LNCaP clone FGC (cell line): ENCODE measurements around the gene PPP2R5E.

Experiments
- DNase-seq: peaks from one replicate; pipeline ENCODE4 v3.0.0-alpha.2; 2011; ENCODE audit warnings: low read depth
- H3K4me3 ChIP-seq: 2 replicates; pipeline ENCODE4 v1.5.1; 2011; ENCODE audit warnings: mild to moderate bottlenecking, low read depth, low read length, control low read depth
- TF ChIP-seq, protein P1 (sequence below): IDR thresholded peaks from 2 replicates; pipeline ENCODE4 v1.5.1; 2012; ENCODE audit warnings: mild to moderate bottlenecking; ENCODE audit not compliant: control insufficient read depth, insufficient read depth; ENCODE audit errors: extremely low read depth

The PPP2R5E gene

DNA sequence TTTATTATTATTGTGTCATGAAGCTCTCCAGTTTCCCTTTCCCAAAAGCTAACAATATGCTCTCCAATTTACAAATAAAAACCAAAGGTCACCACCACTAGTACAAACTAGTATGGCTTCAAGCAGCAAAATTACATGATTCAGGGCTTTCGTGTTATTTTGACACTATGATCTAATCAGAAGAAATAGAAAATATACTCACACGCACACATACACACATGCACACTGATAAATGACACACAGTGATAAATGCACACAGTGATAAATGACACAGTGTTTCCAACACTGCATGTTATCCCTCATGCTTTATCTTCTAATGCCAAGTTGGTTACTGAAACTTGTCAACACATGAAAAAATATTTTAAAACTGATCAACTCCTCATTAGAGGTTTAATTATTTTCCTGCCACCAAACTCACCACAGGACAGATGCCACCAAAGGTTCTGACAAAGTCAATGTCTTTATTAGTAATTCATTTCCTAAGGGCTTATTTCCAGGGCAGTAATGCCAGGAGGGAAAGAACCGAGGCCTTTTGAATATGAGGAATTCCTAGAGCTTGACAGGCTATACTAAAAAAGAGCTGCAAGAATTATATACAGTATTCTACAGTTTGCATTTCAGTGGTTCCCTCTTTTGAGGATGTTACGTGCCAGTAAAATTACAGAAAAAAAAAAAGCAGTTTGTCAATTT is 82.4 kb downstream of the PPP2R5E start:
- TF ChIP-seq, protein P1, sequence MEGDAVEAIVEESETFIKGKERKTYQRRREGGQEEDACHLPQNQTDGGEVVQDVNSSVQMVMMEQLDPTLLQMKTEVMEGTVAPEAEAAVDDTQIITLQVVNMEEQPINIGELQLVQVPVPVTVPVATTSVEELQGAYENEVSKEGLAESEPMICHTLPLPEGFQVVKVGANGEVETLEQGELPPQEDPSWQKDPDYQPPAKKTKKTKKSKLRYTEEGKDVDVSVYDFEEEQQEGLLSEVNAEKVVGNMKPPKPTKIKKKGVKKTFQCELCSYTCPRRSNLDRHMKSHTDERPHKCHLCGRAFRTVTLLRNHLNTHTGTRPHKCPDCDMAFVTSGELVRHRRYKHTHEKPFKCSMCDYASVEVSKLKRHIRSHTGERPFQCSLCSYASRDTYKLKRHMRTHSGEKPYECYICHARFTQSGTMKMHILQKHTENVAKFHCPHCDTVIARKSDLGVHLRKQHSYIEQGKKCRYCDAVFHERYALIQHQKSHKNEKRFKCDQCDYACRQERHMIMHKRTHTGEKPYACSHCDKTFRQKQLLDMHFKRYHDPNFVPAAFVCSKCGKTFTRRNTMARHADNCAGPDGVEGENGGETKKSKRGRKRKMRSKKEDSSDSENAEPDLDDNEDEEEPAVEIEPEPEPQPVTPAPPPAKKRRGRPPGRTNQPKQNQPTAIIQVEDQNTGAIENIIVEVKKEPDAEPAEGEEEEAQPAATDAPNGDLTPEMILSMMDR: no peak
- H3K4me3 ChIP-seq: no peak overlapping the region
- no peak for DNase-seq

DNA sequence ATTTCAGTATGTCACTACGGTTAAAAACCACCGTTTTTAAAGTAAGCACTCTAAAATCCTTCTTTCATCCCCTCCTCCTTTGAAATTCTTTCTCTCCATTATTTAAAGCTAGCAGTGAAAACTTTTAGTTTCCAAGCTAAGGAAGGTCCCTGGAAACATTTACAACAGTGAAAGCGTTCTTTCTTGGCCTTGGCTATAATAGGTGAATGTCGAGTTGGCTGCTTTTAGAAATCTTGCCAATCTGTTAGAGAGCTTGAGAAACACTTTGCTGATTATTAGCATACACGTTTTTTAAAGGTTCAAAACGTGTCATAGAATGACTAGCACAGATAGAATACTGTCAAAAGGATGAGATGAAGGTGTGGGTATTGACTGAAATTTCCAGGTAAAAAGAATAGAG is 83.4 kb downstream of the PPP2R5E start:
- no peak for DNase-seq
- TF ChIP-seq, protein P1: no peak
- no peak overlapping the region for H3K4me3 ChIP-seq

DNA sequence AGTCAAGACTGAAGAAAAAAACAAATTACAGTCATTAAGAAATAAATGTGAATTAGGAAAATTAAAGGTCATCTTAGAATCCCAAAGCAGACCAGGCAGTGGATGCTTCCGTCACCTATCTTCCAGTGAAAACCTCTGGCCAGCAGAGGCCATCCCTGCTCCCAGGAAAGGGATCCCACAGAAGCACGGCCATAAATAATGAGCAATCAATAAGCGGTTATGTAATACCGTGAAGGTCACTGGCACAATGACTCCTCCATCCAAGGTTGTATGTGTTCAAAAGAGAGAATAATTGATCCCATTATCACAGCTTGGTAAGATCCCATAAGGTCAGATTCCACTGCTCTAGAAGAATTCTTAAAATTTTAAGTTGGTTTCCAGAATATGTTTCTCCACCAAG is 85.7 kb downstream of the PPP2R5E start:
- TF ChIP-seq, protein P1: 0 out of 2 replicates have a peak, but pooled peaks have one; percentile 3
- no peak overlapping the region for H3K4me3 ChIP-seq
- no peak for DNase-seq

DNA sequence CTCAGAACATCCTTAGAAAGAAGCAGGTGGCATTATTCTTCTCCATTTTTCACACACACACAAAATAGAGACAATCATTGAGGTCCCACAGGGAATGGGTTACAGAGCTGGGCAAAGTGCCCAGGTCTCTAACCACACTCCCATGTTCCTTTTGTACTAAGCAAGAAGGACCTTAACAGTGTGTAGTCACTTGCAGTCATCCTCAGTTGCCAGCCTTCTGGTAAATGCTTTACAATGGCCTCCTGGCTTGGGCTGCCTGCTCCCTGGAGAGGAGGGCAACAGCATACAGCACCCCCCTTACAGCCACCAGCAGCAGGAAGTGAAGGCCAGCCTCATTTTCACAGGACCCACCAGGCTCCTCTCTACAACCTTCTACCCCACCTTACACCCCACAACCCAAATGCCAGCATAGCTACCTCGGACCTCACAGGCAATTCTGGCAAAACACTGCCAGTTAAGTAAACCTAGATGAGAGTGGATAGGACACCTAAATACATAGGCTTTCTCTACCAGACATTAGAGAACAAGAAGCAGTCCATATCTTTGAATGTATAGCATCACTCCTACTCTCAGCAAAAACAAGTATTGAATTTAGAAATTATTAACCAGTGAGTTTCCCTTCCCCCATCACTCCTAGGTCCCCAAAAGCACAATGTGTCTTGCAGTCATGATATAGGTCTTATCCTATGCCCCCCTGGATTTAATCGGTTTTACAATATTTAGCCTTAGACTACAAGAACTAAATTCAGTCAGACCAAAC is 88.1 kb downstream of the PPP2R5E start:
- no peak overlapping the region for H3K4me3 ChIP-seq
- DNase-seq: no peak
- TF ChIP-seq, protein P1: no peak

DNA sequence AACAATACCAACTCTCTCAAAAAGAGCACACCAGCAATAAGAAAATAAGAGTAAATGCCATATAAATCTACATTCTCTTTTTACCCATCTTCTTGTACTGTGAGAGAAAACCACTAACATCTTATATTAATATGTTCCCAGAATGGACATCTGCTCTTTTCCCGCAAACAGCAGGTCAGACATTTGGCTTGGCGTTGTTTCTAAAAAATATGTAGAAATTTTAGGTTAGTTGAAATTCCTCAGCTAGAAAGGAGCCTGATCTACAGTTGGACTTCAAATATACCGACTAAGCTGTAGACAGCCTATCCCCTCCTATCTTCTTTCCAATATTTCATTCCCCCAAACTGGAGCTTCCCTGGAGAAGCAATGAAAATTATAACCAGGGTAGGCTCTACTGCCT is 88.7 kb downstream of the PPP2R5E start:
- no peak for DNase-seq
- no peak overlapping the region for H3K4me3 ChIP-seq
- TF ChIP-seq, protein P1: no peak

DNA sequence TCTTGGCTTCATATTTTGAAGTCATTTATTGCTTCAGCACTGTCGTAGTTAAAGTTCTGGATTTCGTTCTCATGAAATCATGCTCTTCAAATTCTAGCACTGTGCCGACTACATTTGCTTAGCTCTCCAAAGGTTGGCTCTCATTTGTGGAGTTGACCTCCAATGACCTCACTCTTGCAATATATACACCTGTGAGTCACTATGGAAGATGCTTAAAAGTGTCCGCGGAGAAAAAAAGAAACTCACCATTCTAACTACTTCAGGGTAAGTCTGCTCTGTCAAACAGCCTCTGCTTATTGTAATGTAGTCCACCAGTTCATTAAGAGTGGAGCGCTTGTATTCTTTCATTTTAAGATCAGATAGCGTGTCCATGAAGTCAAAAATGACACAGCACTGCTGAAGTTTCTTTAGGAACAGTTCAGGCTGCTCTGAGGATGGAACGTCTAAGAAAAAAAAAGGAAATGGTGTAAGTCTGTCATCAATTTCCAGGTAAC is 89.7 kb downstream of the PPP2R5E start:
- no peak overlapping the region for H3K4me3 ChIP-seq
- TF ChIP-seq, protein P1: no peak
- DNase-seq: no peak
